Fibroblast of skin of left biceps (primary cell): ENCODE results near the gene TBX1.
A peak's percentile ranks its signal among the peaks of the same experiment; 100 is the strongest.
"Not testable (repeated sequence)": the region's sequence is repeated elsewhere in the genome, so short reads cannot be mapped to it uniquely, and the experiment has no call there.

Experiments
- DNase-seq, 2 experiments: peaks; one replicate each; pipeline ENCODE4 v3.0.0-alpha.2; 2013; ENCODE audit warnings: low read depth in 2 of 2

Gene TBX1

GRCh38 chr22:19723232-19723982 is 37.2 kb upstream of the TBX1 start, which contains the start of gene GP1BB:
Gene GP1BB, plus strand, starts transcription at chr22:19723539. Its CDS starts 31 bp downstream, at chr22:19723570.
- no peak for DNase-seq

- no peak for DNase-seq
Observed at GRCh38 chr22:19723983-19724827, 36.4 kb upstream of the TBX1 start.

- DNase-seq: no peak
Observed at GRCh38 chr22:19724927-19725661, 35.5 kb upstream of the TBX1 start.

GRCh38 chr22:19726064-19726788 is 34.4 kb upstream of the TBX1 start:
- DNase-seq: not testable (repeated sequence)

GRCh38 chr22:19727310-19728150 is 33.0 kb upstream of the TBX1 start:
- DNase-seq: no peak

- DNase-seq: no peak
Observed at GRCh38 chr22:19728271-19728670, 32.3 kb upstream of the TBX1 start.

GRCh38 chr22:19728836-19729235 is 31.7 kb upstream of the TBX1 start:
- DNase-seq: no peak

- DNase-seq: no peak
Observed at GRCh38 chr22:19729507-19729906, 31.1 kb upstream of the TBX1 start.

GRCh38 chr22:19730198-19730597 is 30.4 kb upstream of the TBX1 start:
- DNase-seq: no peak

GRCh38 chr22:19730655-19731360 is 29.8 kb upstream of the TBX1 start:
- DNase-seq: peak in 1 of 2 experiments; percentile 24

- no peak for DNase-seq
Observed at GRCh38 chr22:19731361-19732135, 29.0 kb upstream of the TBX1 start.

GRCh38 chr22:19732403-19733113 is 28.0 kb upstream of the TBX1 start:
- no peak for DNase-seq

- DNase-seq: no peak
Observed at GRCh38 chr22:19733755-19734154, 26.8 kb upstream of the TBX1 start.

- DNase-seq: no peak
Observed at GRCh38 chr22:19734163-19734562, 26.4 kb upstream of the TBX1 start.

- DNase-seq: no peak
Observed at GRCh38 chr22:19734837-19735382, 25.7 kb upstream of the TBX1 start.

GRCh38 chr22:19735665-19736510 is 24.7 kb upstream of the TBX1 start:
- no peak for DNase-seq
